Activated T-helper 9 cell treated with anti-CD3 and anti-CD28 coated beads, Interleukin-2, amount 50 U/mL, for 16 hours (primary cell): ENCODE measurements around the gene FAM20B.

Source experiments
- DNase-seq: peaks from one replicate; pipeline ENCODE4 v3.0.0-alpha.2; 2020; ENCODE audit warnings: low read depth

FAM20B gene

GRCh38 chr1:179092896-179093461, 67.3 kb downstream of the FAM20B start:
- DNase-seq = no peak

GRCh38 chr1:179094818-179095217, 69.1 kb downstream of the FAM20B start:
- no peak for DNase-seq

- DNase-seq = no peak
Observed at GRCh38 chr1:179095377-179095776, 69.7 kb downstream of the FAM20B start.

- DNase-seq = no peak
Observed at GRCh38 chr1:179095924-179096323, 70.2 kb downstream of the FAM20B start.

- DNase-seq = no peak
Observed at GRCh38 chr1:179099891-179100290, 74.2 kb downstream of the FAM20B start.

- no peak for DNase-seq
Observed at GRCh38 chr1:179101566-179101965, 75.9 kb downstream of the FAM20B start.

GRCh38 chr1:179103999-179104398, 78.3 kb downstream of the FAM20B start:
- no peak for DNase-seq

- DNase-seq = no peak
Observed at GRCh38 chr1:179104611-179105250, 79.0 kb downstream of the FAM20B start.

- DNase-seq = no peak
Observed at GRCh38 chr1:179105393-179105792, 79.7 kb downstream of the FAM20B start.

- no peak for DNase-seq
Observed at GRCh38 chr1:179107706-179108629, 82.3 kb downstream of the FAM20B start.

- DNase-seq = no peak
Observed at GRCh38 chr1:179108644-179109043, 83.0 kb downstream of the FAM20B start.

- no peak for DNase-seq
Observed at GRCh38 chr1:179115181-179115580, 89.5 kb downstream of the FAM20B start.

- no peak for DNase-seq
Observed at GRCh38 chr1:179119513-179119912, 93.8 kb downstream of the FAM20B start.

GRCh38 chr1:179120736-179121135, 95.0 kb downstream of the FAM20B start:
- no peak for DNase-seq

GRCh38 chr1:179121159-179121938, 95.7 kb downstream of the FAM20B start:
- no peak for DNase-seq

- no peak for DNase-seq
Observed at GRCh38 chr1:179124873-179125272, 99.2 kb downstream of the FAM20B start.
